ENCODE data around the gene GRAP2. TPM values are rescaled to one million over a fixed set of nuclear protein-coding genes. Genes with fewer than 3 reads are reported as not detected.

GRAP2 gene
- total and polyA plus RNA-seq, 2 of the 8 experiments (the other 6 are each of a cell fraction or from before 2014, with no cell fraction given) = 0.08 TPM; not detected in 1

DNA sequence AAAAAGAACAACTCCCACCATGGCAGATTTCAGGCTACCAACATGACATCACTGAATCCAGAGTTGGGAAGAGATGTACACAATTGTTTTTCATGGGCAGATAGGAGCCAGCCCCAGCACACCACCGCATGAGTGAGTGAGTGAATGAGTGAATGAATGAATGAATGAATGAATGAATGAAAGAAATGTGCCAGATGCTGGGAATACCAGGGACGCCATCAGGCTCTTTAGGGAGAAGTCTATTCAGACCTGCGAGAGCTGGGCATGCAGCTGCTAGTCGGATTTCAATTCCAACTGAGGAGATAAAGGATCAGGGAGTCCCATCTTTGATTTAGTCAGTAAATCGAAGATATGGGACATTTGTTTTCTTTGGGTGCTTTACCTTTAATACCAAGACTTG, 78.6 kb downstream of the GRAP2 start:
- Histone ChIP-seq H3K27ac (ENCODE audit: low read depth, low read length) (no peak overlapping the region), H3K56ac (replicated peaks; ENCODE audit: insufficient read length, low read depth, low read length) (no peak overlapping the region), H3K9ac (replicated peaks in 1 of 4; ENCODE audit: extremely low read depth in 1 of 4, low read depth in 3 of 4, low read length in 3 of 4) (no peak overlapping the region), H3K27me3 (replicated peaks in 1 of 4; ENCODE audit: control insufficient read depth in 3 of 4, extremely low read depth in 1 of 4, insufficient read depth in 3 of 4, low read length in 3 of 4) (peaks cover 0 to 2% (median under 1%) of the 10 kb centered on the region in 4 experiments; a peak in 3 of 7 replicates), H3K23me2 (ENCODE audit: low read depth, low read length) (no peaks in the 10 kb centered on the region), H3K18ac (ENCODE audit: extremely low read depth, low read length) (no peak overlapping the region), H2BK12ac (ENCODE audit: low read depth, low read length) (no peak overlapping the region), H2BK120ac (replicated peaks; ENCODE audit: low read depth, low read length) (no peak overlapping the region), H2BK15ac (ENCODE audit: low read length) (no peak overlapping the region), H4K8ac (ENCODE audit: extremely low read depth, insufficient read depth, low read length) (no peak overlapping the region), H3K79me1 (ENCODE audit: low read depth, low read length) (no peaks in the 10 kb centered on the region), H4K5ac (ENCODE audit: insufficient read length, low read depth, low read length) (no peak overlapping the region), H3K4me1 (replicated peaks in 1 of 4; ENCODE audit: control insufficient read depth in 3 of 4, insufficient read depth in 4 of 4, low read length in 3 of 4) (no peaks in the 10 kb centered on the region), H4K20me1 (replicated peaks in 1 of 2; ENCODE audit: control insufficient read depth in 1 of 2, insufficient read depth in 2 of 2, low read length in 2 of 2) (no peaks in the 10 kb centered on the region), H3K14ac (ENCODE audit: insufficient read length) (no peak overlapping the region), H3K4me3 (ENCODE audit: extremely low read depth in 1 of 4, insufficient read depth in 2 of 4, low read depth in 3 of 4, low read length in 4 of 4) (no peak overlapping the region), H3K9me3 (ENCODE audit: insufficient read depth in 2 of 2, low read depth in 1 of 2, low read length in 1 of 2) (no peaks in the 10 kb centered on the region), H3K36me3 (ENCODE audit: control insufficient read depth in 2 of 4, insufficient read depth in 4 of 4, low read length in 3 of 4) (no peaks in the 10 kb centered on the region), H2AFZ (ENCODE audit: low read length) (no peak overlapping the region), H3K23ac (ENCODE audit: insufficient read length) (no peak overlapping the region), H4K91ac (replicated peaks; ENCODE audit: insufficient read length, low read length) (no peak overlapping the region), H2BK20ac (ENCODE audit: low read length) (no peak overlapping the region), H3K4ac (replicated peaks; ENCODE audit: insufficient read length, low read depth, low read length) (no peak overlapping the region), H2AK5ac (ENCODE audit: low read depth, low read length) (no peak overlapping the region), H3K4me2 (ENCODE audit: insufficient read depth in 1 of 2, low read depth in 2 of 2, low read length in 2 of 2) (no peak overlapping the region), H2BK5ac (ENCODE audit: low read depth, low read length) (no peak overlapping the region), H3K79me2 (ENCODE audit: control insufficient read depth in 1 of 2, insufficient read depth in 2 of 2, low read length in 2 of 2) (no peaks in the 10 kb centered on the region)
- DNase-seq (ENCODE audit: low read depth in 1 of 2, low spot score in 2 of 2) (no peak), FAIRE-seq (no peak)
- WGBS, 2 experiments (ENCODE audit: extremely low coverage in 1 of 2, insufficient coverage in 1 of 2, insufficient read length in 1 of 2, insufficient replicate concordance in 2 of 2, low coverage in 1 of 2, low lambda C conversion rate in 2 of 2, missing lambda C conversion rate in 1 of 2) = 89% methylated on average over 5 of the region's 5 CpGs; no CpG with 5 or more reads in 1 of the 2 experiments
- CTCF ChIA-PET (ENCODE audit: partially characterized antibody) = interaction anchor here (1.4 kb wide), 1 partner anchor 44 kb away, joined by 4 read pairs; no protein-coding TSS in a partner anchor
- POLR2A ChIA-PET (ENCODE audit: partially characterized antibody) = interaction anchor here (1.1 to 1.3 kb wide), 2 partner anchors 11 to 20 kb away, joined by 3 read pairs; no protein-coding TSS in a partner anchor
- TF ChIP-seq BCL11A (IDR thresholded peaks at IDR 0.05; ENCODE audit: low read depth in 2 of 2, low read length in 2 of 2) = no peak
- no peak for TF ChIP-seq EGR1 (IDR thresholded peaks at IDR 0.05; ENCODE audit: borderline replicate concordance, low read depth, low read length)
- no peak for TF ChIP-seq CTBP2 (IDR thresholded peaks at IDR 0.05; ENCODE audit: borderline replicate concordance, insufficient read depth, insufficient read length, low read length)

All from H1 (cell line).